Thoracic aorta (tissue), 2 donors: Measurements from ENCODE around the gene NCKAP5. TPM values are rescaled to one million over a fixed set of nuclear protein-coding genes. Genes with fewer than 3 reads are reported as not detected.

ENCODE experiments used
- ATAC-seq: fragments of 150-250 bp; one replicate; pipeline ENCODE4 v1.8.0; 2017; ENCODE audit warnings: low read depth; ENCODE audit not compliant: insufficient number of reproducible peaks, low FRiP score
- DNase-seq: peaks from one replicate; pipeline ENCODE4 v3.0.0-alpha.2; 2020; ENCODE audit warnings: low spot score
- H3K27ac ChIP-seq, 2 donors: fragments of 200-600 bp; sonication (generic); 1 replicate in 1 of 2; 2 replicates in 1 of 2; pipeline ENCODE4 v1.5.1; 2016; ENCODE audit warnings: mild to moderate bottlenecking in 2 of 2, moderate library complexity in 2 of 2
- H3K27me3 ChIP-seq: fragments of 200-600 bp; sonication (generic); replicated peaks from 2 replicates; pipeline ENCODE4 v1.6.0; 2016; ENCODE audit warnings: mild to moderate bottlenecking; ENCODE audit not compliant: insufficient read depth
- H3K36me3 ChIP-seq: fragments of 200-600 bp; sonication (generic); one replicate; pipeline ENCODE4 v1.5.1; 2016
- H3K4me1 ChIP-seq, 2 donors: fragments of 200-600 bp; sonication (generic); 1 replicate in 1 of 2; 2 replicates in 1 of 2; pipeline versions ENCODE4 v1.5.1 to v1.6.0; 2016; ENCODE audit warnings: low read depth in 2 of 2, mild to moderate bottlenecking in 1 of 2; ENCODE audit not compliant: control insufficient read depth in 1 of 2
- H3K4me3 ChIP-seq: fragments of 200-600 bp; sonication (generic); 2 replicates; pipeline ENCODE4 v1.5.1; 2016; ENCODE audit warnings: mild to moderate bottlenecking
- H3K9me3 ChIP-seq: fragments of 200-600 bp; sonication (generic); 2 replicates; pipeline ENCODE4 v1.5.1; 2016
- total RNA-seq, 2 donors: library from RNA; depleted of rRNA; stranded (reverse); fragments of >200 nt; gene quantifications; one replicate each; pipeline versions ENCODE4 v1.1.0 to v1.2.3, GENCODE V29; 2016
- TF ChIP-seq, protein P1 (sequence below): fragments of 200-600 bp; sonication (generic); IDR thresholded peaks from one replicate; pipeline ENCODE4 v1.5.1; 2019; ENCODE audit warnings: antibody characterized with exemption

NCKAP5 gene
- total RNA-seq, 2 donors from 2014 or later: 1.2 to 1.9 TPM

DNA sequence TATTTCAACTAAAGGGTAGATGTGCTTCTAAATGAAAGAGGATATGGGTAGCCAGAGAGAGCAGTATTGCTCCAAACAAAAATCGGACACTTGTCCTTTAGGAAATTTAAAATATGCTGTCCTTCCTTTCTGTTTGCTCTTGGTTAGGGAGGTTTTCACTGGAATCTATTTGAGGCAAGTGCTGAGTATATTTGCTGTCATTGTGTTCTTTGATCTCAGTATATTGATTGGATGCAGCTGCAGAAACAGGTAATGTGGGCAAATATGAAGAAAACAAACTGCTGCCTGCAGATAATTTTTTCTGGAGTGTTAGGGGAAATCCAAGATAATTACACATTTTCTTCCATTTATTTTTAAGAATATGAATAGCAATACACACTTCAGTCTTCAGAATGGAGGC is 410.2 kb downstream of the NCKAP5 start:
- no peaks in the 10 kb centered on the region for H3K9me3 ChIP-seq
- no peak overlapping the region for H3K4me3 ChIP-seq
- H3K27ac ChIP-seq: no peak overlapping the region
- DNase-seq (no peak), ATAC-seq (no peak)
- H3K4me1 ChIP-seq: no peaks in the 10 kb centered on the region
- TF ChIP-seq, protein P1, sequence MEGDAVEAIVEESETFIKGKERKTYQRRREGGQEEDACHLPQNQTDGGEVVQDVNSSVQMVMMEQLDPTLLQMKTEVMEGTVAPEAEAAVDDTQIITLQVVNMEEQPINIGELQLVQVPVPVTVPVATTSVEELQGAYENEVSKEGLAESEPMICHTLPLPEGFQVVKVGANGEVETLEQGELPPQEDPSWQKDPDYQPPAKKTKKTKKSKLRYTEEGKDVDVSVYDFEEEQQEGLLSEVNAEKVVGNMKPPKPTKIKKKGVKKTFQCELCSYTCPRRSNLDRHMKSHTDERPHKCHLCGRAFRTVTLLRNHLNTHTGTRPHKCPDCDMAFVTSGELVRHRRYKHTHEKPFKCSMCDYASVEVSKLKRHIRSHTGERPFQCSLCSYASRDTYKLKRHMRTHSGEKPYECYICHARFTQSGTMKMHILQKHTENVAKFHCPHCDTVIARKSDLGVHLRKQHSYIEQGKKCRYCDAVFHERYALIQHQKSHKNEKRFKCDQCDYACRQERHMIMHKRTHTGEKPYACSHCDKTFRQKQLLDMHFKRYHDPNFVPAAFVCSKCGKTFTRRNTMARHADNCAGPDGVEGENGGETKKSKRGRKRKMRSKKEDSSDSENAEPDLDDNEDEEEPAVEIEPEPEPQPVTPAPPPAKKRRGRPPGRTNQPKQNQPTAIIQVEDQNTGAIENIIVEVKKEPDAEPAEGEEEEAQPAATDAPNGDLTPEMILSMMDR: no peak
- no peaks in the 10 kb centered on the region for H3K36me3 ChIP-seq
- H3K27me3 ChIP-seq: no peaks in the 10 kb centered on the region

DNA sequence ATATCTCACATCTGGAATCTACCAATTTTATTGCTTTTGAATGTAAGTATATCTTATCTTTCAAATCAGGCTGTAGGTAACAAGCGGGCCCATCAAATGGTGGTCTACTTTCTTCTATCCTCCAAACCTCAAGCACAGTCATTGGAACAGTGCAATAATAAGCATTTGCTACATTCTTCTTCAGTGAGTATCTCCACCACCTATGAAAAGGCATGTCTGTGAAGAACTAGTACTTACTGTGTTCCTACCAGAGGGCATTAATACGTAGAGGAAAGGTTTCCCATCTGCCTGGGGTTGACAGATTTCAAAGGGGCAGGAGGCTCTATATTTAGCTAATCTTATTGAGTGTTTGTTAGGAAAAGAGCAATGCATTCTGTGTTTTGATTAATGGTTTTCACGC is 411.1 kb downstream of the NCKAP5 start:
- no peaks in the 10 kb centered on the region for H3K4me1 ChIP-seq
- H3K36me3 ChIP-seq: no peaks in the 10 kb centered on the region
- H3K4me3 ChIP-seq: no peak overlapping the region
- TF ChIP-seq, protein P1: no peak
- H3K27ac ChIP-seq: no peak overlapping the region
- no peaks in the 10 kb centered on the region for H3K27me3 ChIP-seq
- ATAC-seq (no peak), DNase-seq (no peak)
- H3K9me3 ChIP-seq: no peaks in the 10 kb centered on the region

DNA sequence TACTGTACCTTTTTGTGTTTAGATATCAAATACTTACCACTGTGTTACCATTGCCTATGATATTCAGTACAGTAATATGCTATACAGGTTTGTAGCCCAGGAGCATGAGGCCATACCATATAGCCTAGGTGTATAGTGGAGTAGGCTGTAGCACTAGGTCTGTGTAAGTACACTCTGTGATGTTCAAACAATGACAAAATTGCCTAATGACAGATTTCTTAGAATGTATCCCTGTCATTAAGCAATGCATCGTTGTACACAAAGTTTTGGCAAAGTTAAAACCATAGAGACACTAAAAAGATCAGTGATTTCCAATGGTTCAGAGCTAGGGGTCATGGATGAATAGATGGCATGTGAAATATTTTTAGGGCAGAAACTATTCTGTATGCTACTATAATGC is 415.5 kb downstream of the NCKAP5 start:
- Histone ChIP-seq H3K4me1 (no peaks in the 10 kb centered on the region), H3K27me3 (no peaks in the 10 kb centered on the region), H3K36me3 (no peaks in the 10 kb centered on the region), H3K9me3 (no peaks in the 10 kb centered on the region), H3K4me3 (no peak overlapping the region), H3K27ac (no peak overlapping the region)
- no peak for ATAC-seq
- TF ChIP-seq, protein P1: no peak
- no peak for DNase-seq

DNA sequence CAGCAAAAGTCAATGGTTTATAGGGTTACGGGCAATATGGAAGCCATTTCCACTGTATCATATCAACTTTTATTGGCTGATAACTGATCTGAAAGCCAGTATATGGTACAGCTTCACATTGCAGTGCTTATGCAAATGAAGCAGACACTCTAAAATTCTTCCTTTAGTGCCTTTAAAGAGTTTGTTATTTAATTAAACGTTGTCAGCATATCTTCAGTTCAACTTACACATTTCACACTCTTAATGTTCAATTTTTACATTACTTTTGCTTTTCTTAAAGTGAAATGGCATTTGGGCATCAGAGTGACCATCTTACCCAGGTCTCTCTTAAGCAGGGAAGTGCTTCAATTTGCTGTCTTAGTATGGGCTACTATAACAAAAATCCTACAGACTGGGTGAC is 420.1 kb downstream of the NCKAP5 start:
- no peaks in the 10 kb centered on the region for H3K27me3 ChIP-seq
- DNase-seq (no peak), ATAC-seq (no peak)
- TF ChIP-seq, protein P1: no peak
- no peaks in the 10 kb centered on the region for H3K36me3 ChIP-seq
- no peaks in the 10 kb centered on the region for H3K9me3 ChIP-seq
- no peak overlapping the region for H3K27ac ChIP-seq
- H3K4me1 ChIP-seq: no peaks in the 10 kb centered on the region
- no peak overlapping the region for H3K4me3 ChIP-seq

DNA sequence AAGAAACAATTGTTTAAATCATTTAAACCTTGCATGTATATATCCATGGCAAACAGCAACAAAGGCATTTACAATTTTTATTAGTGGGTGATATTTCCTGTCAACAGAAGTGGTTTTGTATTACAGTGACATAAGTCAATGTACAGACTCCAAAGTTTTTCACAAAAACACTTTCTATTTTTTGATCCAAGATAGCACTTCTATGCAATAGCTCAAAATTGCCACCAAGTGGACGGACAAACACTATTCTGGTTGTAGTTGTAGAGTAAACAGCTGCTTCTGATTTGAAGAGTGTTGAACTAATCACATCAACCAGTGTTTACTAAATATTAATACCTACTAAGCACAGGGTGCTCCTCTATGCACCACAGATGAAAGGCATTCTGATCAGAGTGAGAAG is 421.4 kb downstream of the NCKAP5 start:
- Histone ChIP-seq H3K9me3 (no peaks in the 10 kb centered on the region), H3K4me1 (no peaks in the 10 kb centered on the region), H3K27ac (no peak overlapping the region), H3K27me3 (no peaks in the 10 kb centered on the region), H3K36me3 (no peaks in the 10 kb centered on the region), H3K4me3 (no peak overlapping the region)
- ATAC-seq (no peak), DNase-seq (no peak)
- TF ChIP-seq, protein P1: no peak
